ENCODE measurements around the gene AHNAK2.
"Not testable (repeated sequence)": the region's sequence is repeated elsewhere in the genome, so short reads cannot be mapped to it uniquely, and the experiment has no call there.

AHNAK2 gene

DNA sequence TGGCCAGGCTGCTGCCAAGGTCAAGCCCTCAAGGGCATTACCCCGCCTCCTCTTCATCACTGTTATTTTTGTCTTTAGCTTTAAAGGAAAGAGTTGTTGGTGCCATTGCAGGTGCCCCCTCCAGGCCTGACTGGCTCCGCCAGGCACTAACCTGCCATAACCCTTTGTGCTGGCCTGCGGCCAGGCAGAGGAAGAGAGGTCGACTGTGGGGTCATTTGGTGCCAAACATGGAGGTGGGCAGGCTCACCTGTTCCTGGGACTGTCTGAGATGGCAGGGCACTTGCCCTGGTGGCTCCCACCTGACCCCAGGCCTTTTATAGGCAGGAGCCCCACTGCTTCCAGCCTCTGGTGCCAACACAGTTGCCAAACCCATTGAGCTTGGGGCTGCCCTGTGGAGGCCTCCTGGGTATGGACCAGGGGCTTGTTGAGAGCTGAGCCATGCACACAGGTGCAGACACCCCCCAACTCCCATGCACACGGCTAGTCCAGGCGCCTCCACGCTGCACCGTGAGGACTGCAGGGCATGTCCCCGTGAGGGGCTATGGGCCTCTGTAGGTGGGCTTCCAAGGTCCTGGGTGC is 82.9 kb downstream of the AHNAK2 start:
- DNase-seq: no peak

DNA sequence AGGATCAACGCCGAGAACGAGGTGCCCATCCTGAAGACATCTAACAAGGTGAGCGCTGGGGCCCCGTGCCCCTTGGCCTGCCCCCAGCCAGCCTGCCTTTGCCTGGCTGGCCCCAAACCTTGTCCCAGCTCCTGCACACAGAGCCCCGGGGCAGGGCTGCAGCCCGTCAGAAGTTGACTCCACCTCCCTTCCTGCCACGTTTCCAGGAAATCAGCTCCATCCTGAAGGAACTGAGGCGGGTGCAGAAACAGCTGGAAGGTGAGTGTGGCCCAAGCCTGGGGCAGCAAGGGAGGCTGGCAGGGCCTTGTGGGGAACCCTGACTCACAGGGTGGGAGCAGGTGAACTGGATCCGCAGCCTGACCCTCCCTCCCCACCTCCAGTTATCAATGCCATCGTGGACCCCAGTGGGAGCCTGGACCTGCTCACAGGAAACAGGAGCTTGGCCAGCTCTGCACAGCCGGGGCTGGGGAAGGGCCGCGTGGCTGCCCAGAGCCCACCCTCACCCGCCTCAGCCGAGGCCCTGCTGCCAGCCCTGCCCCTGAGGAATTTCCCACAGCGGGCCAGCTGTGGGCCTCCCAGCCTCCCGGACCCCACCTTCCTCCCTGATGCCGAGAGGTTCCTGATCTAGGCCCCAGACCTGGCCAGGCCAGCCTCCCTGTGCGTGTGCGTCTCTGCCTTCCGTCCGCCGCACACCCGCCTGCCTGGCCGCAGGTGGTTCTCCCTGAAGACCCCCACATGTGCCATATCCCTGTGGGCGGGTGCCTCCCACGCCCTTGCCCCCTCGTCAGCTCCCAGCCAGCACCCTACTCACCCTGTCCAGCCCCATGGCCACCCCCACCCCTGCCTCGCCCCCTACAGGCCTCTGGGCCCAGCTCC is 83.6 kb downstream of the AHNAK2 start:
- DNase-seq: no peak

DNA sequence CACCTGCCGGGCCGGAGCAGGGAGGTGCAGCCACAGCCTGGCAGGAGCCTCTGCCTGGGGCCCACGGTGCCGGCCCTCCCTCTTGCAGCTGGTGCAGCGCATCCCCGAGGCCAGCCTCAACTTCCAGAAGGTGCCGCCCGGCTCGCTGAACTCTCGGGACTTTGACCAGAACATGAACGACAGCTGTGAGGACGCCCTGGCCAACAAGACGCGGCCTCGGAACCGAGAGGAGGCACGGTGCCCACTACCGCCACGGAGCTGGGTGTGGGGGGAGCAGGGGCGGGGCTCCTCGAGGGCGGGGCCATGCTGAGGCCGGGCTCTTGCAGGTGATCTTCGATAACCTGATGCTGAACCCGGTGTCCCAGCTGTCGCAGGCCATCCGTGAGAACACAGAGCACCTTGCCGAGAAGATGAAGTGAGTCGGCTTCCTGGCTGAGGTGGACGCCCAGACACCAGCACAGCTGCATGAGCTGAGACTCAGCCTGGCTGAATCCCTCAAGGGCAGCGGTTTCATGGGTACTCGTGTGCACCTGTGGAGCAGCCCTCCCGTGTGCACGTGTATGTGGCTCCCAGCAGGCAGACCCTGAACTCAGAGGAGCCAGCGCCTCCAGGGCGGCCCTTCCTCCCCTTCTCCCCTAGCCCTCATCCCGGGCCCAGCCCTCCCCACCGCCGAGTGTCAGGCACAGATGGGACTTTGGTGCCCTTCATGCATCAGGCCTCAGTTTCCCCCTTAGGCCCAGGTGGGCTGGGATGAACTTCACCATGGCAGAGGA is 84.6 kb downstream of the AHNAK2 start:
- DNase-seq: no peak

DNA sequence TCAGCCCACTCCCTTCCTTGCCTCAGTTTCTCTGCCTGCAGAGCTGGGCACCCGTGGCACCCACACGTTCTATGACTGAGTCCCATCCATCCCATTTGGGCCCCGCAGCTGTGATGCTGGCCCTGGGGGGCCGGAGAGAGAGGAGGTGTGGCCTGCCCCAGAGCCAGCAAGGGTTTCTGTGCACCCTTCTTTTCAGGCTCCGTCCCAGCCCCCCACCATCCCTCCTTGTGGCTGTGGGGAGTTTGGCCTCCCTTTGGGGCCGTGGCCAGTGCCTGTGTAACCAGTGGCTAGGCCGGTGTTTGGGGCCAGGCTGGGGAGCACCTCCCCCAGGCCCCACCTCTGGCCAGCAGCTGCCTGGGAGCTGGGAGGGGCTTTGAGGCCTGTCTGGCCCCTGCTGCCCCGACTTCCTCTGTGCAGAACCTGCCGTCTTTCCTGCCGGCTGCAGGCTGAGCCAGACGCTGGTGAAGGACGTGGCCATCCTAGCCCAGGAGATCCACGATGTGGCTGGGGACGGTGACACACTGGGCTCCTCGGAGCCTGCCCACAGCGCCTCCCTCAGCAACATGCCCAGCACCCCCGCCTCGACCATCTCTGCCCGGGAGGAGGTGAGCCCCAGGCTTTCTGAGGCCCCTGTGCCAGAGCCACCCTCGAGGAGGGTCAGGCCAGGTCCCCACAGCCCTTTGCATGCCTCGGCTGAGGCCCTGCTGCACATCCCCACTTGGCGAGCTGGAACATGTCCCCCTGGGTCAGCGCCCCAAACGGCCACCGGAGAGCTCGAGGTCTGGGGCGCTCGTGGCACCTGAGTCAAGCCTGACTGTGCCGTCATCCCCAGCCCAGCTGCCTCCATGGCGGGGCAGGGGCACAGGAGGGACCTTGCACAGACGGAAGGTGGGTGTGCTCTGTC is 85.4 kb downstream of the AHNAK2 start:
- no peak for DNase-seq

DNA sequence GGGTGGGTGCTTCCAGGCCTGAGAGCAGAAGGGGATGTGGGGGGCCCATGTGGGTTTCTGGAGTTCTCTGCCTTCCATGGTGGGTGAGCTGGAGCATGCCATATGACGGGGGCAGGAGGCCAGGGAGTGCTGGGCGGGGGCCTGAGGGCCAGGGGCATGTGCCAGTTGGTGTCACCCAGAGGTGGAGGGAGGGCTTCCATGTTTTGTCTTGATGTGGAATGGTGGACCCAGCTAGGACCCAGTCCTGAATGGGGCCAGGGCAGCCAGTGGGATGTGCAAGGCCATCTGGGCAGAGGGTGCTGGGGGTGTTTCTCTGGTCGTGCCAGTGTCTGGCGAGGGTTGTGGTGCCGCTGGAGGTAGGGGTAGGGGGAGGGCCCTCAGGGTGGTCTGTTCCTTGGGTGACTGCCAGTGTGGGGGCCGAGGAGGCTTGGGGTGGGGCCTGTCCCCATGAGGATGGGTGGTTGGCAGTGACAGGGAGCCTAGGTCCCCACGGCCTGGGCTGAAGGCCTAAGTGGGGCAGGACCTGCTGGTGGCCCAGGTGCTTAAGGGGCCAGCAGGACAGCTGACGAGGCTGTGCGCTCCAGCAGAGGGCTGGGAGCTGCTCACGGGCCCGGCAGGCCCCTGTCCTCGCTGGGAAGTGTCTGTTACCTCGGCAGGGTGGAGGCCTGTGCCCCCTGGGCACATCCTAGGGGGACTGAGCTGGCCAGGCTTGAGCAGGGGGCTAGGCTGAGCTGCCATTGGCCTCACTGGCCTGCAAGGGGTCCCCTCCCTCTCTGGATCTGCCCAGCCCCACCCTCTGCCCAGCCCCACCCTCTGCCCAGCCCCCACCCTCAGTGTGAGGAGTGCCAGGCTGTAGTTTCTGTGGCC is 86.3 kb downstream of the AHNAK2 start:
- no peak for DNase-seq

DNA sequence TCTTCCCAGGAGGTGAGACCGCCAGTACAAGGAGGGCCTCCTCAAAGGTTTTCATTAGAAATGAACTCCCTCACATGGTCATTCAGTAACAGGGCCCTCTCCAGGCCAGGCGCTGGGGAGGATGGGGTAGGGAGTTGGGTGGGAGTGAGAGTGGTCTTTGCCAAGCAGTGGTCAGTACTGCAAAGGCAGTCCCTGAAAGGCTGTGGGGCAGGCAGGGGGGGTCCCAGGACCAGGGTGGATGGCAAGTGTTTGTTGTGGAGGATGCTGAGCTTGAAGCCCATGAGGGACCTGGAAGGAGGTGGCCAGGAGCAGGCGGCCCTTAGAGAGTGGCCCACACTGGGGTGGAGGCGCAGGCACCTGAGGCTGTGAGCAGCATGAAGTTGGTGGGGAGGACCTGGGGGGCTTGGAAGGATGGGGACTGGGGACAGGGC is 87.0 kb downstream of the AHNAK2 start:
- no peak for DNase-seq

DNA sequence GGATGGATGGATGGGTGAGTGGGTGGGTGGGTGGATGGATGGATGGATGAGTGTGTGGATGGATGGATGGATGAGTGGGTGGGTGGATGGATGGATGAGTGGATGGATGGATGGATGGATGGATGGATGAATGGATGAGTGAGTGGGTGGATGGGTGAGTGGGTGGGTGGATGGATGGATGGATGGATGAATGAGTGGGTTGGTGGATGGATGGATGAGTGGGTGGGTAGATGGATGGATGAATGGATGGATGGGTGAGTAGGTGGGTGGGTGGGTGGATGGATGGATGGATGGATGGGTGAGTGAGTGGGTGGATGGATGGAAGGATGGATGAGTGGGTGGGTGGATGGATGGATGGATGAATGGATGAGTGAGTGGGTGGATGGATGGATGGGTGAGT is 87.9 kb downstream of the AHNAK2 start:
- not testable (repeated sequence) for DNase-seq

DNA sequence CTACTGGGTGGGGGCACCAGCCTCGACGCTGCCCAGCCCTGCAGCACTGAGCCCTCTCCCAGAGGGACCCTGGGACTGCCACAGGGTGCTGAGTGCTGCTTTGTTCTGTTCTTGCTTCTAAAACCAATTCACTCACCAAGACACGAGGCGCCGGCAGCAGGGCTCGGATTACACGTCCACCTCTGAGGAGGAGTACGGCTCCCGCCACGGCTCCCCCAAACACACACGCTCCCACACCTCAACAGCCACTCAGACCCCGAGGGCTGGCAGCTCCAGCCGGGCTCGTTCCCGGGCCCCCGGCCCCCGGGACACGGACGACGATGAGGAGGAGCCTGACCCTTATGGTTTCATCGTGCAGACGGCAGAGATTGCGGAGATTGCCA is 88.8 kb downstream of the AHNAK2 start:
- no peak for DNase-seq

DNA sequence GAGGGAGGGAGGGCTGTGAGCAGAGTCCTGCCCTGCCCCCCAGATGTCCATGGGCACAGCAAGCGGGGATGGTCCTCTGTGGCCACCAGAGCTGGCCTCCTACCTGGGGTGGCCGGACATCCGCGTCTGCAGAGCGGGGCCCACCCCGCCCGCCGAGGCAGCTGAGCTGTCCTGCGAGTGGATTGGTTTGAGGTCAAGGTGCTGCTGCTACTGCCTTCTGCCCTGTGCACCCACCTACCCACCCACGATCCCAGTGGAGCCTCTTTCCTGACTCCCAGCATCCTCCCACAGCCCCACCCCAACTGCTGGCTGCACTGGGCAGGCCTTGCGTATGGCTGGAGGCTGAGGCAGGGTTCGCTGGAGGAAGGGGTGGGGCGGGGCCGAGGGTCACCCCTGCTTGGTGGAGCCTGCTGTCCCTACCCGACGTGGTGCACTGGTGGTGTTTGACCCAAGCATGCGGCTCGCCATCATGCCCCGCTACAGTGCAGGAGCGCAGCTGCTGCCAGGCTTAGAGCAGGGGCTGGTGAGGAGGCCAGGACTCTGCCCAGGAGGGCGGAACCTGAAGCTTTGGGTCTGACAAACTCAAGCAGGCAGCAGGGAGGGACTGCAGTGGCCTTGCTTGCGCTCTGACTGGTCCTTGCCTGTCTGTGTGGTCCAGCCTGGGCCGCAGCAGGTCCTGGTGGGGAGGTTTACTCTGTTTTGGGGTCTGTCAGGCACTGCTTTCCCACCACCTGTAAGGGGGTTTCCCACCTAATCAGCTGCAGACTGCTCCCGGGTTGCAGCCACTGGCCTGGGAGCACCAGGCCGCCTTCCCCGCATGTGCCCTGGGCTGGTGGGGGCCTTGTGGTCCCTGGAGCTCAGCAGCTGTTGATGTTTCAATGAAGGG is 89.4 kb downstream of the AHNAK2 start:
- DNase-seq: no peak

DNA sequence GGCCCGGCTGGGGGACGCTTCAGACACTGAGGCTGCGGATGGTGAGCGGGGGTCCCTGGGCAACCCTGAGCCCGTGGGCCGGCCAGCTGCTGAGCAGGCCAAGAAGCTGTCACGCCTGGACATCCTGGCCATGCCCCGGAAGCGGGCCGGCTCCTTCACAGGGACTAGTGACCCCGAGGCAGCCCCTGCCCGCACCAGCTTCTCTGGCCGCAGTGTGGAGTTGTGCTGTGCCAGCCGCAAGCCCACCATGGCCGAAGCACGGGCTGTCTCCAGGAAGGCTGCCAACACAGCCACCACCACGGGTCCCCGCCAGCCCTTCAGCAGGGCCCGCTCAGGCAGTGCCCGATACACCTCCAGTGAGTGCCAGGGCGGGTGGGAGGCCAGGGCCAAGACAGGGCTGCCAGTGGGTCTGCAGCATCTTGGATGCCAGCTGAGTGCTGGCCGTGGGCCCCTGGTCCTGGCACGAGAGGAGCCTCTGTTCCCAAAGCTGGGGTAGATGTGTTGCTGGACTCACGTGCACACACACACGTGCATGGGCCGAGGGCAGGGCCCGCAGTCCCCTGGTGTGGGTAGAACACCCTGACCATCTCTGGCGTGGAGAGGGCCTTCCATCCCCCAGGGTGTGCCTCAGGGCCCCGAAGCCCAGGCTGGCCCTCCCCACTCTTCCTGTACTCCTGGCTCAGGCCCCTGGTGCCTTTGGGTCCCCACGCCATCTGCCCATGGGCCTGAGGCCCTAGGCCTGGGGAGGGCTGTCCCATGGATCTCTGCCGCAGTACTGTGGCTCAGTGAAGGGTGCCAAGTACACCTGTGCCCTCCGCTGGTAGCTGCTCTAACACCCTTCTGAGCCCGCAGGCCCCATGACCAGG is 90.3 kb downstream of the AHNAK2 start:
- no peak for DNase-seq

Measured in DMS153 (cell line).